HEK293 (cell line): ENCODE measurements around the gene LRP5.

ENCODE experiments used
- CTCF ChIA-PET: fragments of 350-600 bp; formaldehyde crosslinking; extraction: SDS; loops from one replicate; lab custom pipeline; 2021; ENCODE audit warnings: antibody characterized with exemption; lab: Yijun Ruan, JAX
- POLR2A ChIA-PET: fragments of 300-600 bp; formaldehyde crosslinking; extraction: SDS; loops from one replicate; lab custom pipeline; 2020; ENCODE audit warnings: antibody characterized with exemption, inconsistent platforms; lab: Yijun Ruan, JAX
- H3K27ac ChIP-seq: fragments of 200-500 bp; sonication (Bioruptor generic); 2 replicates; pipeline ENCODE4 v1.5.1; 2014; ENCODE audit warnings: low read depth, low read length, control low read depth, inconsistent platforms; ENCODE audit errors: extremely low read depth
- H3K36me3 ChIP-seq, 2 experiments: fragments of 200-500 bp in 1 of 2; sonication (Bioruptor generic) in 1 of 2; 1 replicate in 1 of 2; 2 replicates in 1 of 2; pipeline ENCODE4 v1.5.1; 2014 to 2017; ENCODE audit warnings: inconsistent platforms in 2 of 2, low read length in 2 of 2; ENCODE audit not compliant: control insufficient read depth in 2 of 2, insufficient read depth in 1 of 2
- H3K4me1 ChIP-seq: fragments of 200-500 bp; sonication (Bioruptor generic); 2 replicates; pipeline ENCODE4 v1.5.1; 2014; ENCODE audit warnings: mild to moderate bottlenecking, low read length, inconsistent platforms; ENCODE audit not compliant: control insufficient read depth, insufficient read depth
- H3K4me3 ChIP-seq: 2 replicates; pipeline ENCODE4 v1.5.1; 2011; ENCODE audit warnings: low read depth, mild to moderate bottlenecking, control low read depth, low read length, moderate library complexity
- H3K9me3 ChIP-seq: fragments of 200-500 bp; sonication (Bioruptor generic); 2 replicates; pipeline ENCODE4 v1.5.1; 2014; ENCODE audit warnings: low read depth, low read length, inconsistent platforms; ENCODE audit not compliant: control insufficient read depth, insufficient read depth
- HOXA7 ChIP-seq: sonication (generic); formaldehyde crosslinking; IDR thresholded peaks from 2 replicates; pipeline ENCODE4 v1.8.1; 2022; ENCODE audit warnings: missing genetic modification reagents, borderline replicate concordance
- MEIS1 ChIP-seq: sonication (generic); formaldehyde crosslinking; IDR thresholded peaks from 2 replicates; pipeline ENCODE4 v1.8.1; 2022; ENCODE audit warnings: missing genetic modification reagents, mild to moderate bottlenecking, borderline replicate concordance
- SP3 ChIP-seq: fragments of 450-650 bp; formaldehyde crosslinking; IDR thresholded peaks from 2 replicates; pipeline ENCODE4 v1.5.1; 2016; ENCODE audit warnings: missing biosample characterization, missing genetic modification characterization
- ZBTB17 ChIP-seq: fragments of 450-650 bp; formaldehyde crosslinking; IDR thresholded peaks from 2 replicates; pipeline ENCODE4 v1.5.1; 2016; ENCODE audit warnings: missing biosample characterization, missing genetic modification characterization
- ZBTB20 ChIP-seq: fragments of 450-650 bp; formaldehyde crosslinking; IDR thresholded peaks from 2 replicates; pipeline ENCODE4 v1.5.1; 2016; ENCODE audit warnings: missing biosample characterization, missing genetic modification characterization
- ZEB2 ChIP-seq: fragments of 450-650 bp; formaldehyde crosslinking; IDR thresholded peaks from 2 replicates; pipeline ENCODE4 v1.5.1; 2016; ENCODE audit warnings: missing biosample characterization, missing genetic modification characterization
- ZNF169 ChIP-seq: fragments of 450-650 bp; formaldehyde crosslinking; IDR thresholded peaks from 2 replicates; pipeline ENCODE4 v1.5.1; 2016; ENCODE audit warnings: missing biosample characterization, missing genetic modification characterization
- ZNF335 ChIP-seq: fragments of 450-650 bp; formaldehyde crosslinking; conservative IDR thresholded peaks from 2 replicates; pipeline ENCODE4 v1.5.1; 2016; ENCODE audit warnings: missing biosample characterization, missing genetic modification characterization
- ZNF366 ChIP-seq: fragments of 450-650 bp; formaldehyde crosslinking; conservative IDR thresholded peaks from 2 replicates; pipeline ENCODE4 v1.5.1; 2016; ENCODE audit warnings: missing biosample characterization, missing genetic modification characterization
- ZNF530 ChIP-seq: fragments of 450-650 bp; formaldehyde crosslinking; IDR thresholded peaks from 2 replicates; pipeline ENCODE4 v1.5.1; 2016; ENCODE audit warnings: low read depth, missing biosample characterization, missing genetic modification characterization
- ZNF560 ChIP-seq: fragments of 450-650 bp; formaldehyde crosslinking; IDR thresholded peaks from 2 replicates; pipeline ENCODE4 v1.5.1; 2017; ENCODE audit warnings: missing biosample characterization, missing genetic modification characterization, borderline replicate concordance
- ZNF660 ChIP-seq: fragments of 450-650 bp; IDR thresholded peaks from 2 replicates; pipeline ENCODE4 v1.5.1; 2018; ENCODE audit warnings: missing biosample characterization, mild to moderate bottlenecking, missing genetic modification characterization
- ZNF670 ChIP-seq: fragments of 450-650 bp; formaldehyde crosslinking; IDR thresholded peaks from 2 replicates; pipeline ENCODE4 v1.5.1; 2016; ENCODE audit warnings: missing biosample characterization, missing genetic modification characterization, low read depth
- ZNF792 ChIP-seq: fragments of 450-650 bp; formaldehyde crosslinking; IDR thresholded peaks from 2 replicates; pipeline ENCODE4 v1.5.1; 2016; ENCODE audit warnings: missing biosample characterization, missing genetic modification characterization
- ZSCAN16 ChIP-seq: fragments of 450-650 bp; formaldehyde crosslinking; IDR thresholded peaks from 2 replicates; pipeline ENCODE4 v1.5.1; 2016; ENCODE audit warnings: missing biosample characterization, missing genetic modification characterization
- TF ChIP-seq, protein P1 (sequence below): fragments of 450-650 bp; formaldehyde crosslinking; IDR thresholded peaks from 2 replicates; pipeline ENCODE4 v1.5.1; 2016; ENCODE audit warnings: missing biosample characterization, missing genetic modification characterization
- TF ChIP-seq, protein P2 (sequence below): fragments of 450-650 bp; formaldehyde crosslinking; IDR thresholded peaks from 2 replicates; pipeline ENCODE4 v1.5.1; 2016; ENCODE audit warnings: missing biosample characterization, missing genetic modification characterization
- TF ChIP-seq, protein P3 (sequence below): fragments of 450-650 bp; formaldehyde crosslinking; IDR thresholded peaks from 2 replicates; pipeline ENCODE4 v1.5.1; 2016; ENCODE audit warnings: missing biosample characterization, missing genetic modification characterization

Gene LRP5

DNA sequence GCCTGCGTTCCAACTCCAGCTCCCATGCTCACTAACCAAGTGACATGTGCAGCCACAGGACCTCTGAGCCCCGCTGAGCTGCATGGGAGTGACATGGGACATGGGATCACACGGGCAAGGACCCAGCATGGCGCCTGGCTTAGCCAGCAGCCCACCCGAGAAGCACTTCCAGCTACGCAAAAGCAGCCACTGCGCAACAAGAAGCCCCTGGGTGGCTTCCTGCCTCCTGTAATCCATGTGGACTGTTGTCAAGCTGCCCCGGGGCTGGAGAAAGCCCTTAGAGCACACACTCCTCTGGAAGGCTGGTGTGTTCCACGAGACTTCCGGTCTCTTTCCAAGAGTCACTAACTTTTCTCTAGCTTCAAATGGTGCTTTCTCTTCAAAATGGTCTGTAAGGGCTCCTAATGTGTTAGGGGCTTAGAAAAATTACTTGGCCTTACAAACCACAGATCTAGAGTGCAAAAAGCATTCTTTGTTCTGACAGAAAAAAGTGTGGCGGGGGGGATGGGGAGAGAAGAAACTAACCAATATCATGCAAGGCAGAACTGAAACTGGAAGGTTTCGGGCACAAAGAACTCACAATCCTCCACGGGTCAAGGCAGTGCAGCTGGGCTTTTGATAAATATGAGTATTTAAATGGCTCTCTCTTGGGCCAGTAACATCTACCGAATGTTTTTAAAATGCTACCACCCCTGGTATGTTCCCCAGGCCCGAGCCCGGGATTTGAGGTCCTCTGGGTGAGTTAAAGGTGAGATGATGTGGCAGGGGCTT, 46.1 kb upstream of the LRP5 start (continued):
- TF ChIP-seq, protein P1, sequence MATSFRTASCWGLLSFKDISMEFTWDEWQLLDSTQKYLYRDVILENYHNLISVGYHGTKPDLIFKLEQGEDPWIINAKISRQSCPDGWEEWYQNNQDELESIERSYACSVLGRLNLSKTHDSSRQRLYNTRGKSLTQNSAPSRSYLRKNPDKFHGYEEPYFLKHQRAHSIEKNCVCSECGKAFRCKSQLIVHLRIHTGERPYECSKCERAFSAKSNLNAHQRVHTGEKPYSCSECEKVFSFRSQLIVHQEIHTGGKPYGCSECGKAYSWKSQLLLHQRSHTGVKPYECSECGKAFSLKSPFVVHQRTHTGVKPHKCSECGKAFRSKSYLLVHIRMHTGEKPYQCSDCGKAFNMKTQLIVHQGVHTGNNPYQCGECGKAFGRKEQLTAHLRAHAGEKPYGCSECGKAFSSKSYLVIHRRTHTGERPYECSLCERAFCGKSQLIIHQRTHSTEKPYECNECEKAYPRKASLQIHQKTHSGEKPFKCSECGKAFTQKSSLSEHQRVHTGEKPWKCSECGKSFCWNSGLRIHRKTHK (tag by site-specific recombination) = no peak

DNA sequence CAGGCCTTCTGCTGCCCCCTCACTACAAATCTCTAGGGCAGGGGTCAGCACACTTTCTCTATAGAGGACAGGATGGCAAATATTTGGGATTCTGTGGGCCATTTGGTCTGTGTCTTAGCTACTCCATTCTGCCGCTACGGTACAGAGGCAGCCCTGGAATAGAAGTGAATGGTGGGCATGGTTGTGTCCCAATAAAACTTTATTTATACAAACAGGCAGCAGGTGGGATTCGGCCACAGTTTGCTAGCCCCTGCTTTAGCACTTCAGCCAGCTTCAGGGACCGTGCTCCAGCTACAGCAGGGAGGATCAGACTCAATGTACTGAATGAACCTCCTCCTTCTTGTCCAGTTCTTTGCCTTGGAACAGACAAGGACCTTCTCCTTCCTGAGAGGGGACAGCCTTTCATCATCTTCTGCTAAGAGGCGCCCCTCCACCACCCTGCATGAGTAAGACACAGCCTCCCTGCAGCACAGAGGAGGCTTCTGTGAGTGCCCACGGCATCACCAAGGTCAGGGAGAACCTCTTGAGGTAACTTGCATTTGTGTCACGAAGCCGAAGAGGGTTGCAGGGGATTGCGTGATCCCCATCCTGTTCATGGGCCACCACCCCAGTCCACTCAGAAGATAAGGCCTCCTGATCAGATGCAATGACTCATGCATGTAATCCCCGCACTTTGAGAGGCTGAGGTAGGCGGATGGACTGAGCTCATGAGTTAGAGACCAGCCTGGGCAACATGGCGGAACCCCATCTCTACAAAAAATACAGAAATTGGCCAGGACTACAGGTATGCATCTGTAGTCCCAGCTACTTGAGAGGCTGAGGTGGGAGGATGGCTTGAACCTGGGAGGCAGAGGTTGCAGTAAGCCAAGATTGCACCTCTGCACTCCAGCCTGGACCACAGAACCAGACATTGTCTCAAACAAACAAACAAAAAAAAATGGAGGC, 45.2 kb upstream of the LRP5 start:
- Histone ChIP-seq H3K4me3 (no peak overlapping the region), H3K4me1 (no peaks in the 10 kb centered on the region), H3K27ac (no peak overlapping the region), H3K36me3 (peaks cover 0 to 68% of the 10 kb centered on the region in 2 experiments; a peak in 1 of 3 replicates), H3K9me3 (no peaks in the 10 kb centered on the region)
- POLR2A ChIA-PET = interaction anchor here (0.6 kb wide), 1 partner anchor 490 kb away, joined by 4 read pairs; no protein-coding TSS in a partner anchor
- CTCF ChIA-PET = interaction anchor here (1.9 to 3.3 kb wide), 2 partner anchors 9 to 31 kb away, joined by 10 to 16 read pairs; no protein-coding TSS in a partner anchor
- TF ChIP-seq ZNF169 (tag by site-specific recombination) (no peak), HOXA7 (CRISPR knock-in tag) (no peak), ZNF530 (tag by site-specific recombination) (no peak), ZNF670 (tag by site-specific recombination) (no peak)
- TF ChIP-seq, protein P2, sequence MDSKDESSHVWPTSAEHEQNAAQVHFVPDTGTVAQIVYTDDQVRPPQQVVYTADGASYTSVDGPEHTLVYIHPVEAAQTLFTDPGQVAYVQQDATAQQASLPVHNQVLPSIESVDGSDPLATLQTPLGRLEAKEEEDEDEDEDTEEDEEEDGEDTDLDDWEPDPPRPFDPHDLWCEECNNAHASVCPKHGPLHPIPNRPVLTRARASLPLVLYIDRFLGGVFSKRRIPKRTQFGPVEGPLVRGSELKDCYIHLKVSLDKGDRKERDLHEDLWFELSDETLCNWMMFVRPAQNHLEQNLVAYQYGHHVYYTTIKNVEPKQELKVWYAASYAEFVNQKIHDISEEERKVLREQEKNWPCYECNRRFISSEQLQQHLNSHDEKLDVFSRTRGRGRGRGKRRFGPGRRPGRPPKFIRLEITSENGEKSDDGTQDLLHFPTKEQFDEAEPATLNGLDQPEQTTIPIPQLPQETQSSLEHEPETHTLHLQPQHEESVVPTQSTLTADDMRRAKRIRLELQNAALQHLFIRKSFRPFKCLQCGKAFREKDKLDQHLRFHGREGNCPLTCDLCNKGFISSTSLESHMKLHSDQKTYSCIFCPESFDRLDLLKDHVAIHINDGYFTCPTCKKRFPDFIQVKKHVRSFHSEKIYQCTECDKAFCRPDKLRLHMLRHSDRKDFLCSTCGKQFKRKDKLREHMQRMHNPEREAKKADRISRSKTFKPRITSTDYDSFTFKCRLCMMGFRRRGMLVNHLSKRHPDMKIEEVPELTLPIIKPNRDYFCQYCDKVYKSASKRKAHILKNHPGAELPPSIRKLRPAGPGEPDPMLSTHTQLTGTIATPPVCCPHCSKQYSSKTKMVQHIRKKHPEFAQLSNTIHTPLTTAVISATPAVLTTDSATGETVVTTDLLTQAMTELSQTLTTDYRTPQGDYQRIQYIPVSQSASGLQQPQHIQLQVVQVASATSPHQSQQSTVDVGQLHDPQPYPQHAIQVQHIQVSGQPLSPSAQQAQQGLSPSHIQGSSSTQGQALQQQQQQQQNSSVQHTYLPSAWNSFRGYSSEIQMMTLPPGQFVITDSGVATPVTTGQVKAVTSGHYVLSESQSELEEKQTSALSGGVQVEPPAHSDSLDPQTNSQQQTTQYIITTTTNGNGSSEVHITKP (tag by site-specific recombination) = no peak

DNA sequence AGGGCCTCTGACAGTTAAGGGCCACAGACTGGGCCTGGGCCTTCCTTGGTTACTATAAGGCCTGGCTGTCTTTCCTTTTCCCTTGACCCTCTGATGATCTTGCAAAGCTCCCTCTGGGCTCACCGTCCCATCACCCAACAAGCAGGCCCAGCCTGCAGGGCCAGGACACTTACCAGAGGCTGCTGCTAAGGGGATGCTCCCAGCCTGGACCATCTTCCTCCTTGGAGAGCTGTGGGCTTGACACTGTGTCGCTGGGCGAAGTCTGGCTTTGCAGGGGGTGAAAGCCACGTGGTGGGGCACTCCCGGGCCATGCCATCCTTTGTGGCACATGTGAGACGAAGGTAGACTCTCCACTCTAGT, 44.5 kb upstream of the LRP5 start:
- TF ChIP-seq SP3 (tag by site-specific recombination) (no peak), ZNF366 (tag by site-specific recombination) (no peak), ZNF792 (tag by site-specific recombination) (no peak)
- H3K36me3 ChIP-seq = peaks cover 0 to 62% of the 10 kb centered on the region in 2 experiments; a peak in 1 of 3 replicates
- CTCF ChIA-PET = interaction anchor here (3.3 kb wide), 1 partner anchor 31 kb away, joined by 16 read pairs; no protein-coding TSS in a partner anchor
- no peaks in the 10 kb centered on the region for H3K9me3 ChIP-seq
- H3K27ac ChIP-seq = no peak overlapping the region
- H3K4me1 ChIP-seq = no peaks in the 10 kb centered on the region; the same call in 1 of the 2 replicates
- no peak overlapping the region for H3K4me3 ChIP-seq
- POLR2A ChIA-PET = no interaction called here

DNA sequence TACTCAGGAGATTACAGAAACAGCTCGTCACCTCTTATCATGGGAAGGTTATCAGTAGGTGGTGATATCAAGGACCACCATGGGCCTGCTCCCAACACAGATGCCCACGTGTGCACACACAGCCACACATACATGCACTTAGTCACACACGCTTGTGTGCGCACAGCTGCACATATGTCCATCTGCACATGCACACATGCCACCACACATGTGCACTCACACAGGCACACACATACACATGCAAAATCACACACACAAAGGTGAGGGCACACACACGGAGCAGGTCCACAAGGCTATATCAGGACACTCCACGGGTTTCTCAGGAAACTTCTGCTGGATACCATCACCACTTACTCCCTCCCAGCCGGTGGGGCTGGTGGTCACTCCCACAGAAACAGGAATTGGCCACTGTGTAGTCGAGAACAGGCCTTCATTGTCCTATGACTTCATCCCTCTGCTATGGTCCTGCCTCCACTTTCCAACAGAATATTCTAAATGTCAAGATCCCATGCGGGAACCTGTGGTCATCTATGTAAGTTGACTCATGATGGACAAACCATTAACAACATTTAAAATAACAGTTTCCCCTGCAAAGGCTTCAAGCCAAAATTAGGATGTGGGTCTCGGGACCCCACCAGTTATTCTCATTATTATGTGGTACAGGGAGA, 42.8 kb upstream of the LRP5 start:
- Histone ChIP-seq H3K9me3 (no peaks in the 10 kb centered on the region), H3K27ac (no peak overlapping the region), H3K4me3 (no peak overlapping the region), H3K36me3 (peaks cover 0 to 48% of the 10 kb centered on the region in 2 experiments; a peak in 1 of 3 replicates), H3K4me1 (no peaks in the 10 kb centered on the region; the same call in 1 of the 2 replicates)
- ChIA-PET CTCF (interaction anchor here (2.6 to 3.7 kb wide), 2 partner anchors 12 to 27 kb away, joined by 24 to 31 read pairs; no protein-coding TSS in a partner anchor), POLR2A (no interaction called here)
- TF ChIP-seq ZEB2 (tag by site-specific recombination) = no peak
- TF ChIP-seq ZSCAN16 (tag by site-specific recombination) = no peak
- TF ChIP-seq ZBTB20 (tag by site-specific recombination) = no peak
- no peak for TF ChIP-seq ZNF560 (tag by site-specific recombination)
- TF ChIP-seq ZBTB17 = no peak
- TF ChIP-seq, protein P3, sequence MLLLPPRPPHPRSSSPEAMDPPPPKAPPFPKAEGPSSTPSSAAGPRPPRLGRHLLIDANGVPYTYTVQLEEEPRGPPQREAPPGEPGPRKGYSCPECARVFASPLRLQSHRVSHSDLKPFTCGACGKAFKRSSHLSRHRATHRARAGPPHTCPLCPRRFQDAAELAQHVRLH (tag by site-specific recombination) = no peak
- TF ChIP-seq MEIS1 = no peak
- TF ChIP-seq ZNF335 (tag by site-specific recombination) = no peak
- no peak for TF ChIP-seq ZNF660 (tag by site-specific recombination)
